HEK293 (cell line): ENCODE measurements around the gene PRELID1.

Experiments used
- CTCF ChIA-PET: fragments of 350-600 bp; formaldehyde crosslinking; extraction: SDS; loops from one replicate; lab custom pipeline; 2021; ENCODE audit warnings: antibody characterized with exemption; lab: Yijun Ruan, JAX
- POLR2A ChIA-PET: fragments of 300-600 bp; formaldehyde crosslinking; extraction: SDS; loops from one replicate; lab custom pipeline; 2020; ENCODE audit warnings: antibody characterized with exemption, inconsistent platforms; lab: Yijun Ruan, JAX
- H3K27ac ChIP-seq: fragments of 200-500 bp; sonication (Bioruptor generic); 2 replicates; pipeline ENCODE4 v1.5.1; 2014; ENCODE audit warnings: low read depth, low read length, control low read depth, inconsistent platforms; ENCODE audit errors: extremely low read depth
- H3K36me3 ChIP-seq, 2 experiments: fragments of 200-500 bp in 1 of 2; sonication (Bioruptor generic) in 1 of 2; 1 replicate in 1 of 2; 2 replicates in 1 of 2; pipeline ENCODE4 v1.5.1; 2014 to 2017; ENCODE audit warnings: inconsistent platforms in 2 of 2, low read length in 2 of 2; ENCODE audit not compliant: control insufficient read depth in 2 of 2, insufficient read depth in 1 of 2
- H3K4me1 ChIP-seq: fragments of 200-500 bp; sonication (Bioruptor generic); 2 replicates; pipeline ENCODE4 v1.5.1; 2014; ENCODE audit warnings: mild to moderate bottlenecking, low read length, inconsistent platforms; ENCODE audit not compliant: control insufficient read depth, insufficient read depth
- H3K4me3 ChIP-seq: 2 replicates; pipeline ENCODE4 v1.5.1; 2011; ENCODE audit warnings: low read depth, mild to moderate bottlenecking, control low read depth, low read length, moderate library complexity
- H3K9me3 ChIP-seq: fragments of 200-500 bp; sonication (Bioruptor generic); 2 replicates; pipeline ENCODE4 v1.5.1; 2014; ENCODE audit warnings: low read depth, low read length, inconsistent platforms; ENCODE audit not compliant: control insufficient read depth, insufficient read depth
- TSHZ1 ChIP-seq: fragments of 450-650 bp; formaldehyde crosslinking; IDR thresholded peaks from 2 replicates; pipeline ENCODE4 v1.5.1; 2016; ENCODE audit warnings: missing biosample characterization, missing genetic modification characterization, borderline replicate concordance
- ZNF138 ChIP-seq: fragments of 450-650 bp; formaldehyde crosslinking; IDR thresholded peaks from 2 replicates; pipeline ENCODE4 v1.5.1; 2016; ENCODE audit warnings: missing biosample characterization, missing genetic modification characterization, borderline replicate concordance
- ZNF24 ChIP-seq: fragments of 450-650 bp; formaldehyde crosslinking; IDR thresholded peaks from 2 replicates; pipeline ENCODE4 v1.5.1; 2016; ENCODE audit warnings: missing biosample characterization, missing genetic modification characterization
- ZNF394 ChIP-seq: fragments of 450-650 bp; formaldehyde crosslinking; IDR thresholded peaks from 2 replicates; pipeline ENCODE4 v1.5.1; 2016; ENCODE audit warnings: missing biosample characterization, missing genetic modification characterization, mild to moderate bottlenecking, moderate library complexity, borderline replicate concordance
- ZNF433 ChIP-seq: fragments of 450-650 bp; formaldehyde crosslinking; IDR thresholded peaks from 2 replicates; pipeline ENCODE4 v1.5.1; 2016; ENCODE audit warnings: missing biosample characterization, missing genetic modification characterization, low read depth
- ZNF544 ChIP-seq: fragments of 450-650 bp; formaldehyde crosslinking; IDR thresholded peaks from 2 replicates; pipeline ENCODE4 v1.5.0; 2017; ENCODE audit warnings: missing biosample characterization, missing genetic modification characterization
- ZNF548 ChIP-seq: fragments of 450-650 bp; formaldehyde crosslinking; IDR thresholded peaks from 2 replicates; pipeline ENCODE4 v1.5.1; 2016; ENCODE audit warnings: missing biosample characterization, missing genetic modification characterization
- ZNF600 ChIP-seq: fragments of 450-650 bp; formaldehyde crosslinking; IDR thresholded peaks from 2 replicates; pipeline ENCODE4 v1.5.1; 2016; ENCODE audit warnings: missing biosample characterization, missing genetic modification characterization
- ZNF621 ChIP-seq: fragments of 450-650 bp; formaldehyde crosslinking; IDR thresholded peaks from 2 replicates; pipeline ENCODE4 v1.5.1; 2017; ENCODE audit warnings: missing biosample characterization, missing genetic modification characterization
- ZSCAN5A ChIP-seq: fragments of 450-650 bp; formaldehyde crosslinking; IDR thresholded peaks from 2 replicates; pipeline ENCODE4 v1.5.1; 2016; ENCODE audit warnings: missing biosample characterization, missing genetic modification characterization
- TF ChIP-seq, protein P1 (sequence below): fragments of 450-650 bp; formaldehyde crosslinking; IDR thresholded peaks from 2 replicates; pipeline ENCODE4 v1.5.1; 2016; ENCODE audit warnings: missing biosample characterization, missing genetic modification characterization, low read depth
- TF ChIP-seq, protein P2 (sequence below): fragments of 450-650 bp; formaldehyde crosslinking; IDR thresholded peaks from 2 replicates; pipeline ENCODE4 v1.5.1; 2016; ENCODE audit warnings: missing biosample characterization, missing genetic modification characterization
- TF ChIP-seq, protein P3 (sequence below): fragments of 450-650 bp; formaldehyde crosslinking; IDR thresholded peaks from 2 replicates; pipeline ENCODE4 v1.5.1; 2016; ENCODE audit warnings: missing biosample characterization, missing genetic modification characterization, borderline replicate concordance
- TF ChIP-seq, protein P4 (sequence below): fragments of 450-650 bp; formaldehyde crosslinking; IDR thresholded peaks from 2 replicates; pipeline ENCODE4 v1.5.1; 2016; ENCODE audit warnings: missing biosample characterization, missing genetic modification characterization
- TF ChIP-seq, protein P5 (sequence below): fragments of 450-650 bp; formaldehyde crosslinking; IDR thresholded peaks from 2 replicates; pipeline ENCODE4 v1.5.1; 2017; ENCODE audit warnings: missing biosample characterization, mild to moderate bottlenecking, missing genetic modification characterization, moderate library complexity

PRELID1 gene

GRCh38 chr5:177350776-177351391 lies 47.3 kb downstream of the PRELID1 start:
- Histone ChIP-seq H3K4me3 (peak overlapping the region; percentile 61), H3K36me3 (peaks cover 0 to 23% of the 10 kb centered on the region in 2 experiments; a peak in 2 of 3 replicates), H3K9me3 (no peaks in the 10 kb centered on the region), H3K27ac (peak overlapping the region; percentile 92), H3K4me1 (peaks cover 20% of the 10 kb centered on the region; the same call in 1 of the 2 replicates)
- CTCF ChIA-PET, result interaction anchor here (0.7 to 3.2 kb wide), 11 partner anchors 9 to 151 kb away, joined by 3 to 26 read pairs (median 5); no protein-coding TSS in a partner anchor
- POLR2A ChIA-PET, result interaction anchor here (0.9 to 3.0 kb wide), 11 partner anchors 10 to 146 kb away, joined by 4 to 26 read pairs (median 8); partner anchors contain the start of genes GRK6, MXD3 and PDLIM7
- TF ChIP-seq ZNF394 (tag by site-specific recombination) (no peak), ZNF433 (tag by site-specific recombination) (no peak), ZNF138 (tag by site-specific recombination) (no peak), ZNF24 (tag by site-specific recombination) (no peak), ZNF621 (tag by site-specific recombination) (no peak), ZSCAN5A (tag by site-specific recombination) (no peak), ZNF544 (tag by site-specific recombination) (no peak), TSHZ1 (tag by site-specific recombination) (no peak), ZNF548 (tag by site-specific recombination) (no peak), ZNF600 (tag by site-specific recombination) (no peak)
- TF ChIP-seq, protein P1, sequence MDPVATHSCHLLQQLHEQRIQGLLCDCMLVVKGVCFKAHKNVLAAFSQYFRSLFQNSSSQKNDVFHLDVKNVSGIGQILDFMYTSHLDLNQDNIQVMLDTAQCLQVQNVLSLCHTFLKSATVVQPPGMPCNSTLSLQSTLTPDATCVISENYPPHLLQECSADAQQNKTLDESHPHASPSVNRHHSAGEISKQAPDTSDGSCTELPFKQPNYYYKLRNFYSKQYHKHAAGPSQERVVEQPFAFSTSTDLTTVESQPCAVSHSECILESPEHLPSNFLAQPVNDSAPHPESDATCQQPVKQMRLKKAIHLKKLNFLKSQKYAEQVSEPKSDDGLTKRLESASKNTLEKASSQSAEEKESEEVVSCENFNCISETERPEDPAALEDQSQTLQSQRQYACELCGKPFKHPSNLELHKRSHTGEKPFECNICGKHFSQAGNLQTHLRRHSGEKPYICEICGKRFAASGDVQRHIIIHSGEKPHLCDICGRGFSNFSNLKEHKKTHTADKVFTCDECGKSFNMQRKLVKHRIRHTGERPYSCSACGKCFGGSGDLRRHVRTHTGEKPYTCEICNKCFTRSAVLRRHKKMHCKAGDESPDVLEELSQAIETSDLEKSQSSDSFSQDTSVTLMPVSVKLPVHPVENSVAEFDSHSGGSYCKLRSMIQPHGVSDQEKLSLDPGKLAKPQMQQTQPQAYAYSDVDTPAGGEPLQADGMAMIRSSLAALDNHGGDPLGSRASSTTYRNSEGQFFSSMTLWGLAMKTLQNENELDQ, result no peak
- TF ChIP-seq, protein P2, sequence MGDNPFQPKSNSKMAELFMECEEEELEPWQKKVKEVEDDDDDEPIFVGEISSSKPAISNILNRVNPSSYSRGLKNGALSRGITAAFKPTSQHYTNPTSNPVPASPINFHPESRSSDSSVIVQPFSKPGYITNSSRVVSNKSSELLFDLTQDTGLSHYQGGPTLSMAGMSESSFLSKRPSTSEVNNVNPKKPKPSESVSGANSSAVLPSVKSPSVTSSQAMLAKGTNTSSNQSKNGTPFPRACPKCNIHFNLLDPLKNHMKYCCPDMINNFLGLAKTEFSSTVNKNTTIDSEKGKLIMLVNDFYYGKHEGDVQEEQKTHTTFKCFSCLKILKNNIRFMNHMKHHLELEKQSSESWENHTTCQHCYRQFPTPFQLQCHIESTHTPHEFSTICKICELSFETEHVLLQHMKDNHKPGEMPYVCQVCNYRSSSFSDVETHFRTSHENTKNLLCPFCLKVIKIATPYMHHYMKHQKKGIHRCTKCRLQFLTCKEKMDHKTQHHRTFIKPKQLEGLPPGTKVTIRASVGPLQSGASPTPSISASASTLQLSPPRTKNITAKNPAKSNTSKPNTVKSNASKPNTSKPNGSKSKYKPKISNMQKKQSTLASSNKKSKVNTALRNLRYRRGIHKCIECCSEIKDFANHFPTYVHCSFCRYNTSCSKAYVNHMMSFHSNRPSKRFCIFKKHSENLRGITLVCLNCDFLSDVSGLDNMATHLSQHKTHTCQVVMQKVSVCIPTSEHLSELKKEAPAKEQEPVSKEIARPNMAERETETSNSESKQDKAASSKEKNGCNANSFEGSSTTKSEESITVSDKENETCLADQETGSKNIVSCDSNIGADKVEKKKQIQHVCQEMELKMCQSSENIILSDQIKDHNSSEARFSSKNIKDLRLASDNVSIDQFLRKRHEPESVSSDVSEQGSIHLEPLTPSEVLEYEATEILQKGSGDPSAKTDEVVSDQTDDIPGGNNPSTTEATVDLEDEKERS (tag by site-specific recombination), result no peak
- TF ChIP-seq, protein P3, sequence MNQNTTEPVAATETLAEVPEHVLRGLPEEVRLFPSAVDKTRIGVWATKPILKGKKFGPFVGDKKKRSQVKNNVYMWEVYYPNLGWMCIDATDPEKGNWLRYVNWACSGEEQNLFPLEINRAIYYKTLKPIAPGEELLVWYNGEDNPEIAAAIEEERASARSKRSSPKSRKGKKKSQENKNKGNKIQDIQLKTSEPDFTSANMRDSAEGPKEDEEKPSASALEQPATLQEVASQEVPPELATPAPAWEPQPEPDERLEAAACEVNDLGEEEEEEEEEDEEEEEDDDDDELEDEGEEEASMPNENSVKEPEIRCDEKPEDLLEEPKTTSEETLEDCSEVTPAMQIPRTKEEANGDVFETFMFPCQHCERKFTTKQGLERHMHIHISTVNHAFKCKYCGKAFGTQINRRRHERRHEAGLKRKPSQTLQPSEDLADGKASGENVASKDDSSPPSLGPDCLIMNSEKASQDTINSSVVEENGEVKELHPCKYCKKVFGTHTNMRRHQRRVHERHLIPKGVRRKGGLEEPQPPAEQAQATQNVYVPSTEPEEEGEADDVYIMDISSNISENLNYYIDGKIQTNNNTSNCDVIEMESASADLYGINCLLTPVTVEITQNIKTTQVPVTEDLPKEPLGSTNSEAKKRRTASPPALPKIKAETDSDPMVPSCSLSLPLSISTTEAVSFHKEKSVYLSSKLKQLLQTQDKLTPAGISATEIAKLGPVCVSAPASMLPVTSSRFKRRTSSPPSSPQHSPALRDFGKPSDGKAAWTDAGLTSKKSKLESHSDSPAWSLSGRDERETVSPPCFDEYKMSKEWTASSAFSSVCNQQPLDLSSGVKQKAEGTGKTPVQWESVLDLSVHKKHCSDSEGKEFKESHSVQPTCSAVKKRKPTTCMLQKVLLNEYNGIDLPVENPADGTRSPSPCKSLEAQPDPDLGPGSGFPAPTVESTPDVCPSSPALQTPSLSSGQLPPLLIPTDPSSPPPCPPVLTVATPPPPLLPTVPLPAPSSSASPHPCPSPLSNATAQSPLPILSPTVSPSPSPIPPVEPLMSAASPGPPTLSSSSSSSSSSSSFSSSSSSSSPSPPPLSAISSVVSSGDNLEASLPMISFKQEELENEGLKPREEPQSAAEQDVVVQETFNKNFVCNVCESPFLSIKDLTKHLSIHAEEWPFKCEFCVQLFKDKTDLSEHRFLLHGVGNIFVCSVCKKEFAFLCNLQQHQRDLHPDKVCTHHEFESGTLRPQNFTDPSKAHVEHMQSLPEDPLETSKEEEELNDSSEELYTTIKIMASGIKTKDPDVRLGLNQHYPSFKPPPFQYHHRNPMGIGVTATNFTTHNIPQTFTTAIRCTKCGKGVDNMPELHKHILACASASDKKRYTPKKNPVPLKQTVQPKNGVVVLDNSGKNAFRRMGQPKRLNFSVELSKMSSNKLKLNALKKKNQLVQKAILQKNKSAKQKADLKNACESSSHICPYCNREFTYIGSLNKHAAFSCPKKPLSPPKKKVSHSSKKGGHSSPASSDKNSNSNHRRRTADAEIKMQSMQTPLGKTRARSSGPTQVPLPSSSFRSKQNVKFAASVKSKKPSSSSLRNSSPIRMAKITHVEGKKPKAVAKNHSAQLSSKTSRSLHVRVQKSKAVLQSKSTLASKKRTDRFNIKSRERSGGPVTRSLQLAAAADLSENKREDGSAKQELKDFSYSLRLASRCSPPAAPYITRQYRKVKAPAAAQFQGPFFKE (tag by site-specific recombination), result no peak
- TF ChIP-seq, protein P4, sequence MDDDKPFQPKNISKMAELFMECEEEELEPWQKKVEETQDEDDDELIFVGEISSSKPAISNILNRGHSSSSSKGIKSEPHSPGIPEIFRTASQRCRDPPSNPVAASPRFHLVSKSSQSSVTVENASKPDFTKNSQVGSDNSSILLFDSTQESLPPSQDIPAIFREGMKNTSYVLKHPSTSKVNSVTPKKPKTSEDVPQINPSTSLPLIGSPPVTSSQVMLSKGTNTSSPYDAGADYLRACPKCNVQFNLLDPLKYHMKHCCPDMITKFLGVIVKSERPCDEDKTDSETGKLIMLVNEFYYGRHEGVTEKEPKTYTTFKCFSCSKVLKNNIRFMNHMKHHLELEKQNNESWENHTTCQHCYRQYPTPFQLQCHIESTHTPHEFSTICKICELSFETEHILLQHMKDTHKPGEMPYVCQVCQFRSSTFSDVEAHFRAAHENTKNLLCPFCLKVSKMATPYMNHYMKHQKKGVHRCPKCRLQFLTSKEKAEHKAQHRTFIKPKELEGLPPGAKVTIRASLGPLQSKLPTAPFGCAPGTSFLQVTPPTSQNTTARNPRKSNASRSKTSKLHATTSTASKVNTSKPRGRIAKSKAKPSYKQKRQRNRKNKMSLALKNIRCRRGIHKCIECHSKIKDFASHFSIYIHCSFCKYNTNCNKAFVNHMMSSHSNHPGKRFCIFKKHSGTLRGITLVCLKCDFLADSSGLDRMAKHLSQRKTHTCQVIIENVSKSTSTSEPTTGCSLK, result no peak
- TF ChIP-seq, protein P5, sequence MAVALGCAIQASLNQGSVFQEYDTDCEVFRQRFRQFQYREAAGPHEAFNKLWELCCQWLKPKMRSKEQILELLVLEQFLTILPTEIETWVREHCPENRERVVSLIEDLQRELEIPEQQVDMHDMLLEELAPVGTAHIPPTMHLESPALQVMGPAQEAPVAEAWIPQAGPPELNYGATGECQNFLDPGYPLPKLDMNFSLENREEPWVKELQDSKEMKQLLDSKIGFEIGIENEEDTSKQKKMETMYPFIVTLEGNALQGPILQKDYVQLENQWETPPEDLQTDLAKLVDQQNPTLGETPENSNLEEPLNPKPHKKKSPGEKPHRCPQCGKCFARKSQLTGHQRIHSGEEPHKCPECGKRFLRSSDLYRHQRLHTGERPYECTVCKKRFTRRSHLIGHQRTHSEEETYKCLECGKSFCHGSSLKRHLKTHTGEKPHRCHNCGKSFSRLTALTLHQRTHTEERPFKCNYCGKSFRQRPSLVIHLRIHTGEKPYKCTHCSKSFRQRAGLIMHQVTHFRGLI (tag by site-specific recombination), result no peak
